GM19099 (cell line): ENCODE measurements around the gene DDX39B.

Source experiments
- POLR2A ChIP-seq: IDR thresholded peaks from 3 replicates; pipeline ENCODE4 v1.6.1; 2011; ENCODE audit warnings: low read depth; ENCODE audit not compliant: insufficient read length; ENCODE audit errors: extremely low read depth

The DDX39B gene

GRCh38 chr6:31578184-31579118 is 36.6 kb upstream of the DDX39B start:
- TF ChIP-seq POLR2A = peak; percentile 57

- TF ChIP-seq POLR2A = peak; percentile 29
Measured at GRCh38 chr6:31577579-31577966, 35.8 kb upstream of the DDX39B start.

- peak; percentile 62 for TF ChIP-seq POLR2A
Measured at GRCh38 chr6:31576897-31577578, 35.2 kb upstream of the DDX39B start.

GRCh38 chr6:31575952-31576685 is 34.3 kb upstream of the DDX39B start:
- no peak for TF ChIP-seq POLR2A

GRCh38 chr6:31575335-31575901 is 33.6 kb upstream of the DDX39B start, which contains the start of gene TNF:
Gene TNF, plus strand, starts transcription at chr6:31575565. Its CDS starts 177 bp downstream, at chr6:31575742.
- TF ChIP-seq POLR2A = peak; percentile 100

GRCh38 chr6:31574106-31575061 is 32.6 kb upstream of the DDX39B start:
- peak; percentile 7 for TF ChIP-seq POLR2A

- TF ChIP-seq POLR2A = no peak
Measured at GRCh38 chr6:31573239-31574105, 31.7 kb upstream of the DDX39B start.

GRCh38 chr6:31572041-31572911 is 30.5 kb upstream of the DDX39B start, which contains the start of gene LTA:
Gene LTA, plus strand, starts transcription at chr6:31572289. Its CDS starts 454 bp downstream, at chr6:31572743.
- peak; percentile 94 for TF ChIP-seq POLR2A

GRCh38 chr6:31569861-31570536 is 28.2 kb upstream of the DDX39B start:
- TF ChIP-seq POLR2A = no peak

- TF ChIP-seq POLR2A = peak; percentile 51
Measured at GRCh38 chr6:31568537-31568961, 26.7 kb upstream of the DDX39B start.

GRCh38 chr6:31567531-31568370 is 25.9 kb upstream of the DDX39B start:
- TF ChIP-seq POLR2A = no peak

- TF ChIP-seq POLR2A = no peak
Measured at GRCh38 chr6:31560697-31561058, 18.9 kb upstream of the DDX39B start.
